ENCODE measurements around the gene RHBDL1.

The RHBDL1 gene

GRCh38 chr16:672851-673250 lies 2.6 kb upstream of the RHBDL1 start:
- no peak for DNase-seq (ENCODE audit: low read depth in 2 of 2)

GRCh38 chr16:673399-673991 lies 2.0 kb upstream of the RHBDL1 start:
- DNase-seq (ENCODE audit: low read depth in 2 of 2): no peak

- no peak for DNase-seq (ENCODE audit: low read depth in 2 of 2)
These were observed 1.1 kb upstream of the RHBDL1 start for GRCh38 chr16:674214-674881.

GRCh38 chr16:675884-676564 lies 553 bp downstream of the RHBDL1 start:
- no peak for DNase-seq (ENCODE audit: low read depth in 2 of 2)

- DNase-seq (ENCODE audit: low read depth in 2 of 2): no peak
These were observed 1.1 kb downstream of the RHBDL1 start for GRCh38 chr16:676565-676902.

GRCh38 chr16:676913-677312 lies 1.4 kb downstream of the RHBDL1 start:
- no peak for DNase-seq (ENCODE audit: low read depth in 2 of 2)

GRCh38 chr16:677316-678190 lies 2.1 kb downstream of the RHBDL1 start:
- no peak for DNase-seq (ENCODE audit: low read depth in 2 of 2)

- DNase-seq (ENCODE audit: low read depth in 2 of 2): no peak
These were observed 2.9 kb downstream of the RHBDL1 start for GRCh38 chr16:678209-678857.

- DNase-seq (ENCODE audit: low read depth in 2 of 2): peak in 1 of 2 donors; percentile 43
These were observed 3.7 kb downstream of the RHBDL1 start for GRCh38 chr16:678858-679813.

- peak; percentile 74 to 85 for DNase-seq (ENCODE audit: low read depth in 2 of 2)
These were observed 4.5 kb downstream of the RHBDL1 start, which contains the start of gene STUB1 for GRCh38 chr16:679814-680624. STUB1 (plus strand) TSS chr16:680410; CDS start chr16:680526, 116 bp downstream.

GRCh38 chr16:680625-680945 lies 5.1 kb downstream of the RHBDL1 start:
- no peak for DNase-seq (ENCODE audit: low read depth in 2 of 2)

- DNase-seq (ENCODE audit: low read depth in 2 of 2): no peak
These were observed 5.7 kb downstream of the RHBDL1 start for GRCh38 chr16:680967-681745.

- no peak for DNase-seq (ENCODE audit: low read depth in 2 of 2)
These were observed 6.4 kb downstream of the RHBDL1 start for GRCh38 chr16:681746-682427.

- no peak for DNase-seq (ENCODE audit: low read depth in 2 of 2)
These were observed 7.3 kb downstream of the RHBDL1 start for GRCh38 chr16:682493-683395.

GRCh38 chr16:683396-684070 lies 8.1 kb downstream of the RHBDL1 start:
- no peak for DNase-seq (ENCODE audit: low read depth in 2 of 2)

GRCh38 chr16:684071-684794 lies 8.8 kb downstream of the RHBDL1 start, which contains the start of gene JMJD8:
JMJD8 (minus strand) TSS chr16:684334; CDS start chr16:684319, 15 bp downstream.
- peak; percentile 89 to 97 for DNase-seq (ENCODE audit: low read depth in 2 of 2)

Measured in stimulated activated CD8-positive, alpha-beta memory T cell treated with anti-CD3 and anti-CD28 coated beads, Interleukin-7, amount 100 ng/mL, for 4 hours (primary cell).